GF-D8 (cell line): ENCODE measurements around the gene FGF5.
"Not testable (repeated sequence)": the region's sequence is repeated elsewhere in the genome, so short reads cannot be mapped to it uniquely, and the experiment has no call there.

ENCODE experiments used
- DNase-seq: peaks from one replicate; lab custom pipeline; 2025; lab: John Stamatoyannopoulos, UW

Gene FGF5

GRCh38 chr4:80295826-80296225 is 29.4 kb downstream of the FGF5 start:
- no peak for DNase-seq

- no peak for DNase-seq
These were observed 35.4 kb downstream of the FGF5 start for GRCh38 chr4:80301884-80302283.

GRCh38 chr4:80302616-80303223 is 36.3 kb downstream of the FGF5 start:
- no peak for DNase-seq

GRCh38 chr4:80305466-80305865 is 39.0 kb downstream of the FGF5 start:
- no peak for DNase-seq

GRCh38 chr4:80306260-80306659 is 39.8 kb downstream of the FGF5 start:
- DNase-seq = no peak

- no peak for DNase-seq
These were observed 40.8 kb downstream of the FGF5 start for GRCh38 chr4:80307183-80307735.

GRCh38 chr4:80307774-80308465 is 41.5 kb downstream of the FGF5 start:
- no peak for DNase-seq

GRCh38 chr4:80308466-80308822 is 42.0 kb downstream of the FGF5 start:
- DNase-seq = no peak

GRCh38 chr4:80309294-80310004 is 43.0 kb downstream of the FGF5 start:
- no peak for DNase-seq

GRCh38 chr4:80311130-80311529 is 44.7 kb downstream of the FGF5 start:
- no peak for DNase-seq

- DNase-seq = no peak
These were observed 45.7 kb downstream of the FGF5 start for GRCh38 chr4:80312124-80312523.

GRCh38 chr4:80313627-80314026 is 47.2 kb downstream of the FGF5 start:
- DNase-seq = no peak

- not testable (repeated sequence) for DNase-seq
These were observed 49.4 kb downstream of the FGF5 start for GRCh38 chr4:80315848-80316247.

GRCh38 chr4:80321341-80321740 is 54.9 kb downstream of the FGF5 start:
- DNase-seq = no peak

GRCh38 chr4:80321776-80322175 is 55.3 kb downstream of the FGF5 start:
- no peak for DNase-seq

GRCh38 chr4:80322716-80323115 is 56.3 kb downstream of the FGF5 start:
- no peak for DNase-seq

- DNase-seq = no peak
These were observed 57.7 kb downstream of the FGF5 start for GRCh38 chr4:80324171-80324570.

GRCh38 chr4:80331693-80332092 is 65.2 kb downstream of the FGF5 start:
- DNase-seq = no peak

GRCh38 chr4:80333121-80333520 is 66.7 kb downstream of the FGF5 start:
- no peak for DNase-seq

GRCh38 chr4:80334568-80334967 is 68.1 kb downstream of the FGF5 start:
- no peak for DNase-seq

- no peak for DNase-seq
These were observed 68.7 kb downstream of the FGF5 start for GRCh38 chr4:80335226-80335553.

- DNase-seq = no peak
These were observed 69.3 kb downstream of the FGF5 start, which contains the start of gene CFAP299 for GRCh38 chr4:80335554-80336358. Gene CFAP299 (plus strand): TSS chr4:80335730.
